Measurements from ENCODE around the gene MMP24OS. TPM values are rescaled to one million over a fixed set of nuclear protein-coding genes. Genes with fewer than 3 reads are reported as not detected.

Gene MMP24OS
- polyA plus RNA-seq, 3 donors = 33.6 to 51.0 (median 33.7) TPM

GRCh38 chr20:35297740-35298139, 19.8 kb upstream of the MMP24OS start:
- DNase-seq (ENCODE audit: extremely low read depth in 1 of 11, low read depth in 9 of 11, low spot score in 4 of 11) = no peak

DNA sequence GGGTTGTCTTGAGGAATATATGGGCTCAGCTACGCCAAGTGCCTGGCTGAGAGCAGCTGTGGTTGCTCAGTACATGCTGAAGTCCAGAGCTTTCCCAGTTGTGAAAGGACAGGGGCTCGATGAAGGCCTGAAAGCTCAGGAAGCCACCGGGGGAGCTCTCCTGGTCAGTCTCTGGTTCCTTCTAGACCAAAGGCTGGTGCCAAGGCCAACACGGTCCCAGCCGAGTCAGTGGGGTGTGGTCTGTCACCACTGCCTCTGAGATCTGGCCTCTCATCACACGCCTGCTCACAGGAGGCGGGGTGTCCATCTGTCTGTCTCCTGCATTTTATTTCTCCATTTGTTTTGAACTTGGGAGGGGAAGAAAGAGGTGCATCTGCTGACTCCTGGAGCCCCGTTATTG, 19.2 kb upstream of the MMP24OS start:
- no peak for DNase-seq (ENCODE audit: extremely low read depth in 1 of 11, low read depth in 9 of 11, low spot score in 4 of 11)

- no peak for DNase-seq (ENCODE audit: extremely low read depth in 1 of 11, low read depth in 9 of 11, low spot score in 4 of 11)
Measured at GRCh38 chr20:35296101-35296554, 18.2 kb upstream of the MMP24OS start.

GRCh38 chr20:35295674-35296073, 17.8 kb upstream of the MMP24OS start:
- DNase-seq (ENCODE audit: extremely low read depth in 1 of 11, low read depth in 9 of 11, low spot score in 4 of 11) = no peak

- DNase-seq (ENCODE audit: extremely low read depth in 1 of 11, low read depth in 9 of 11, low spot score in 4 of 11) = no peak
Measured at GRCh38 chr20:35295058-35295457, 17.1 kb upstream of the MMP24OS start.

GRCh38 chr20:35294293-35294685, 16.4 kb upstream of the MMP24OS start:
- DNase-seq (ENCODE audit: extremely low read depth in 1 of 11, low read depth in 9 of 11, low spot score in 4 of 11) = no peak

DNA sequence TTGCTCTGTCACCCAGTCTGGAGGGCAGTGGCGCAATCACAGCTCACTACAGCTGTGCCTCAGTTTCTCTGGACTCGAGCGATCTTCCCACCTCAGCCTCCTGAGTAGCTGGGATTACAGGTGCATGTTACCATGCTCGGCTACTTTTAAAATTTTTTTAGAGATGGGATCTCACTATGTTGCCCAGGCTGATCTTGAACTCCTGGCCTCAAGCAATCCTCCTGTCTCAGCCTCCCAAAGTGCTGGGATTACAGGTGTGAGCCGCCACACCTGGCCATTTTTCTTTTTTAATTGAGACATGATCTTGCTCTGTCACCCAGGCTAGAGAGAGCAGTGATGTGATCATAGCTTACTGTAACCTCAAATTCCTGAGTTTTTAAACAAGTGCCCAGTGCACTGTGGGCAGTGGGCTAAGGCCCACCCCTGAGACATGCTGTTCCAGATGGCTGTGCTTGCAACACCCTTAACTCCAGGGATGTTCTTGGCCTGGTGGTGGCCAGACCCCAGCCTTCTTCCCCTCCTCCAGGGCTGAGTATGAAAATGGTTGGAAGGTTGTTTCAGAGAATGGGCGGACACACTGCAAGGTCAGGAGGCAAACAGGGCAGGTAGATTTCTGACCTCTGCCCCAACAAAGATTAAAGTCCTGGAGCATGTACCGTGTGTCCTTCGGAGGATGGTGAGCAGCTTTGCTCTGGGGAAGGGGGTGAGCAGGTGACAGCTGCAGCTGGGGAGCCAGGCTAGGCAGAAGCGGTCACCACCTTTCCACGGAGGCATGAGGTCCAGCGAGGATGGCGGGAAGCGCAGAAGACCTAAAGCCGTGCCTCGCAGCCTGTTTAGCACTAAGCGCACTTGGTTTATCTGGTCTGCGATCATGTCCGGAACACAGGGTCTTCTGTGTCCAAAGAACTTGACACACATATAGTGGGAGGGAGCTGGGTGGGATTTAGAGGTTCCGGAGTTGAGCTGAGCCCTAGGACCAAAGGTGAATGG, 15.7 kb upstream of the MMP24OS start:
- no peak for DNase-seq (ENCODE audit: extremely low read depth in 1 of 11, low read depth in 9 of 11, low spot score in 4 of 11)

- DNase-seq (ENCODE audit: extremely low read depth in 1 of 11, low read depth in 9 of 11, low spot score in 4 of 11) = no peak
Measured at GRCh38 chr20:35292504-35293285, 14.8 kb upstream of the MMP24OS start.

GRCh38 chr20:35291654-35292503, 14.0 kb upstream of the MMP24OS start, which contains the start of gene FAM83C:
FAM83C (minus strand) TSS chr20:35292425; CDS start chr20:35292304, 121 bp downstream.
- no peak for DNase-seq (ENCODE audit: extremely low read depth in 1 of 11, low read depth in 9 of 11, low spot score in 4 of 11)

- no peak for DNase-seq (ENCODE audit: extremely low read depth in 1 of 11, low read depth in 9 of 11, low spot score in 4 of 11)
Measured at GRCh38 chr20:35290887-35291417, 13.0 kb upstream of the MMP24OS start.

DNA sequence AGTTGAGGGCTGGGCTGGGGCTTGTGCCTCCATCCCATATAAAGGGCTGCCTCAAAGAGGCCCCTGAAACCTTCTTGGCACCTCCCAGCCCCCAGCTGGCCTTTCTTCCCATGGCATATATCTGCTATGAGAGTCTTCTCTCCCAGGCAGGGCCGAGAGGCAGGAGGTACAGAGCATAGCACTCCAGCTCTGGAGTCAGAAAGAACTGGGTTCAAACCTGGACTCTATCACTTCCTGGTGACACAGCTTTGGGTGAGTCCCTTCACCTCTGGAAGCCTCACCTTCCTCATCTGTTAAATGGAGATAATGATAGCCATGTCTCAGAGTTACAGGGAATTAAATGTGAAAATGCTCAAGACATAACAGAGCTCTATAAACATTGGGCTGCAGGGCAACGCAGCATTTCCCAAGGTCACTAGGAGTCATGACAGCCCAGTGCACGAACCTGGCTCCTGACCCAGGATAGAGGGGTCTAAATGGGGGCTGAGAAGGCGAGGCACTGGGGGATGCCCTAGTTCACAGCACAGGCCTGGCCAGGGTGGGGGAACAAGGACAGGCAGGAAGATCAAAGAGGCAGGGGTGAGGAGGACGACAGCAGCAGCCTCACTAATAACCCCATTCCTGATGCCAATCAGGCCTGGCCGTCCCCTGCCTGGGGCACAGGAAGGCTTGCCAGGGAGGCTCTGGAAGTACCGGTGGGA, 12.4 kb upstream of the MMP24OS start:
- no peak for DNase-seq (ENCODE audit: extremely low read depth in 1 of 11, low read depth in 9 of 11, low spot score in 4 of 11)

DNA sequence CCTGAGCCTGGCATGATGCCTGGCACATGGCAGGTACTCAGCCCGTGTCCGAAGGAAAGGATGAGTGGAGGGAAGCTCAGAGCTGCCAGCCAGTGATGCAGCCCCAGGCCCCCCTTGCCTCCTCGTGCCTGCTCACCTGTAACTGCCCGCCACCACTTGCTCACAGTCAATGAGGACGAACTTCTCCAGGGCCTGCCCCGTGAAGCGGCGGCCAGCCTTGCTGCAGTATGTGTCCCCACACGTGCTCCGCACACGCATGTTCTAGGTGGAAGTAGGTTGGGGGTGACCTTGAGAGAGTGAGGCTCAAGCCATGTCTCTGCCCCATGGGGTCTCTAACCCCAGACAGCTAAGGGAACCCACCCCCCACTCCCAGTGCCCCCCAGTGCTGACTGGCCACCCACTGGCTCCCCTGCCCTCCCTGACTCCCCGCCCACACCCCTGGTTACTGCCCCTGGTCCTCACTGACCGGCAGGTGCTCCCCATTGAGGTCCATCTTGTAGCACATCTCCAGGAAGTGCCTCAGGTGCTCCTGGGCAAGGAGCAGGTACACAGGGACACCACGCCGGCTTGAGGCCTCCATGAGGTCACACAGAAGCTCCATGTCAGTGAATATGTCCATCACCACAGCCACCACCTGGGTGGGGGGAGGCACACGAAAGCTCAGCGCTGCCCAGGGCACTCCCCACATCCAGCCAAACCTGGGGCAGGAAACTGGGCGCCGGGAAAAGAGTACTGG, 10.6 kb upstream of the MMP24OS start:
- DNase-seq (ENCODE audit: extremely low read depth in 1 of 11, low read depth in 9 of 11, low spot score in 4 of 11) = no peak

DNA sequence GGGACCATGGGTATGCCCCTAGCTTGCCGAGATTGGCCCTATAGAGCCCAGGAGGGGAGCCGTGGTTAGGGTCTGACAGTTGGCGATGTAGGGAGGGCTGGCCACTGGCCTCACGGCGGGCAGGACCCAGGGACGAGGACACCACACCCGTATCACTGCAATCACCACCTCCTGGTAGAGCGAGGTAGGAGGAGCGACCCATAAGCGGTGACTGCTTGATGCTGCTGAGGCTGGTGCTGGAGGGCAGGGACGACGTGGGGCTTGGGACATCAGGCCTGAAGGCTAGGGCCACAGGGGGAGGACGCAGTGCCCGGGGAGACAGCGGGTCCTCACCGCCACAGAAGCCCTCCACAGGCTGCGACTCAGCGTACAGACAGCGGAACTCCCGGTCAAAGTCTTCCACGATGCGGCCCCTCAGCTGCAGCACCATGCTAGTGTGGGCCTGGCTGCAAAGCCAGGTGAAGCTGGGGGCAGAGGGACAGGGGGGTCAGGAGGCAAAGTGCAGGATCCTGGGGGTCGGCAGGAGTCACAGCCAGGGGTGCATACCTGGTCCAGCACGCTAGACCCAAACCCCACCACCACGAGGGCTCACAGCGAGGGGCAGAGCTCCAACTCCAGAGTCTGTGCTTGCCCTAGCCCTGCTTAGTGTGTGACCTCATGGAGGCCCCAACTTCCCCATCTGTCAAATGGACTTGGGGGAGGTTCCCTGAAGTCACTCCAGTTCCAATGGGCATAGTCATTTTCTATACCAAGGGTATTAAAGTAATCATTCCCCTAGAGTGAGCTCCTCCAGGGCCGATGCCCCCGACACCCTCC, 9.8 kb upstream of the MMP24OS start:
- DNase-seq (ENCODE audit: extremely low read depth in 1 of 11, low read depth in 9 of 11, low spot score in 4 of 11) = no peak

DNA sequence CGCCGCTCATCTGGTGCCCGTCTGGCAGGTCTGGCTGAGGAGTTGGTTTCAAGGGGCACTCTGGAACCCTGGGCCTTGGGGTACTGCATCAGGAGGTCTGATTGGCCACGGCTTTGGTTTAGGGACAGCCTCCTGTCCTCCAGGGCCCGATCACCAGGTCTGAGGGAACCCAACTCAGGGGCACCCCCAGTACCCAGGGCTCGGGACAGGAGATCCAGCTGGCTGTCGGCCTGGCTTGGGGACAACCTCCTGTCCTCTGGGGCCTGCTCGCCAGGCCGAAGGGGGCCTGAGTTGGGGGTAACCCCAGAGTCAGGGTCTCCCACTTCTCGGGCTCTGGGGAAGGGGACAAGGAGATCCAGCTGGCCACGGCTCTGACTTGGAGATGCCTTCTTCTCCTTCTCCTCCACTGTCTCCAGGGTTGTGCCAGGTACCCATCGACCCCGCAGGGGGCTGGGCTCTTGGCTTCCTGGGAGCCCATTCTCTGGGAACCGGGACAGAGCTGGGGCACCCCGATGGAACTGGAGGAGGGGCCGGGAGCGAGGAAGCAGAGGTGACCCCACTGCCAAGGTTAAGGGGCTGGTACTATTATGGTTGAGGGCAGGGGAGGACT, 9.1 kb upstream of the MMP24OS start:
- no peak for DNase-seq (ENCODE audit: extremely low read depth in 1 of 11, low read depth in 9 of 11, low spot score in 4 of 11)

DNA sequence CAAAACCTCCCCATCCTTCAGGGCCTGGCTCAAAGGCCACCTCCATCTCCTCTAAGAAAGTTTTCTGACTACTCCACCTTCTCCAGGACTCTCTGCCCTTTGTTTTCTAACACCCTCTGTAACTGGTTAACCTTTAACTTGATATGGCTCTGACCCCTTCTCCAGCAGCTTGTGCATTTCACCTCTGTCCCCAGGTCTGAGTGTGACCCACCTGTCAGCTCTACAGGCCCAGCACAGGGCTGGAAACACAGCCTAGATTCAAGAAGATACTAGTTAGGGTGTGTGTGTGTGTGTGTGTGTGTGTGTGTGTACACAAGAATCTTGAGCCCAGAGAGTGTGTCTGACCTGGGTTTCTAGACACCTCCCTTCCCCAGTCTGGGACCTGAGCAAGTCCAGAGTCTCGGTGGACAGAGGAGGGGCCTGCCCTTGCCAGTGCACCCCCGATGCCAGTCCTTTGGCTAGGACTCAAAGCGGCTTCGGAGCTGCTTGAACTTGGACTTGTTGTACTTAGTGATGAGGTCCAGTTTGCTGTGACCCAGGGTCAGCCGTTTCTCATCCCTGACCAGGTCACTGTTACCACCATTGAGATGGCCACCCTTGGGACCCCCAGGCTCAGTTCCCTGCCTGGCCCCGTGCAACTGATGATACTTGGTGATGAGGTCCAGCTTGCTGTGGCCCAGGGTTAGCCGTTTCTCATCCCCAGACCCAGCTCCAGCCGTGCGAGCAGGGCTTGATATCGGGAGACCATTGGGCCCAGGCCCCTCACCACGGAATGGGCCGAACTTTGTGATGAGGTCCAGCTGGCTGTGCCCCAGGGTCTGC, 8.4 kb upstream of the MMP24OS start:
- DNase-seq (ENCODE audit: extremely low read depth in 1 of 11, low read depth in 9 of 11, low spot score in 4 of 11) = no peak

- no peak for DNase-seq (ENCODE audit: extremely low read depth in 1 of 11, low read depth in 9 of 11, low spot score in 4 of 11)
Measured at GRCh38 chr20:35285806-35286076, 7.8 kb upstream of the MMP24OS start.
